Activated T-cell treated with anti-CD3 and anti-CD28 coated beads, Interleukin-2, amount 50 U/mL, for 24 hours (primary cell): ENCODE measurements around the gene SCAF8.
"Not testable (repeated sequence)": the region's sequence is repeated elsewhere in the genome, so short reads cannot be mapped to it uniquely, and the experiment has no call there.

Experiments
- DNase-seq: peaks from one replicate; pipeline ENCODE4 v3.0.0-alpha.2; 2020
- H3K27ac Mint-ChIP-seq: 2 replicates; pipeline ENCODE4 v1.8.0; 2020; ENCODE audit warnings: mild to moderate bottlenecking, mixed read lengths
- H3K27me3 Mint-ChIP-seq: 2 replicates; pipeline ENCODE4 v1.8.0; 2020; ENCODE audit warnings: mixed read lengths
- H3K36me3 Mint-ChIP-seq: 2 replicates; pipeline ENCODE4 v1.8.0; 2020; ENCODE audit warnings: low read depth, mixed read lengths
- H3K4me1 Mint-ChIP-seq: 2 replicates; pipeline ENCODE4 v1.8.0; 2020; ENCODE audit warnings: low read depth, mixed read lengths
- H3K4me3 Mint-ChIP-seq: 2 replicates; pipeline ENCODE4 v1.8.0; 2020; ENCODE audit warnings: mild to moderate bottlenecking, moderate library complexity, mixed read lengths
- H3K9me3 Mint-ChIP-seq: 2 replicates; pipeline ENCODE4 v1.8.0; 2020; ENCODE audit warnings: mixed read lengths

Gene SCAF8

DNA sequence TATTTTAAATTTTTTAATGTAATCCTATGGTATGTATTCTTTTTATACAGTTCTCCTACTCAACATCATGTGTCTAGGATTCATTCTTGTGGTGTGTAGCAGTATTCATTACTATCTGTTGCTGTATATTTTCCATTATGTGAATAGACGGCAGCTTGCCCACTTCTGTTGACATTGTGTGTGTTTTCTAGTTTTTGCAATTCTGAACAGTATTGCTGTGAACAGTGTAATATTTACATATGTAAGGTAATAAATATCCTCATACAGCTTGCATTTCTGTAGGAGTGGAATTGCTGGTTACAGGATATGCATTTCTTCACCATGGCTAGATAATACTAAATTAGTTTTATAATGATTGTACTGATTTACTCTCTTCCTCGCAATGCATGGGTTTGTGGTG is 51.9 kb downstream of the SCAF8 start:
- peaks cover 78% of the 10 kb centered on the region for H3K36me3 Mint-ChIP-seq
- H3K27me3 Mint-ChIP-seq: no peaks in the 10 kb centered on the region
- DNase-seq: no peak
- peak overlapping the region; percentile 59 for H3K27ac Mint-ChIP-seq
- no peak overlapping the region for H3K4me3 Mint-ChIP-seq
- peaks cover 58% of the 10 kb centered on the region for H3K4me1 Mint-ChIP-seq
- H3K9me3 Mint-ChIP-seq: no peaks in the 10 kb centered on the region

DNA sequence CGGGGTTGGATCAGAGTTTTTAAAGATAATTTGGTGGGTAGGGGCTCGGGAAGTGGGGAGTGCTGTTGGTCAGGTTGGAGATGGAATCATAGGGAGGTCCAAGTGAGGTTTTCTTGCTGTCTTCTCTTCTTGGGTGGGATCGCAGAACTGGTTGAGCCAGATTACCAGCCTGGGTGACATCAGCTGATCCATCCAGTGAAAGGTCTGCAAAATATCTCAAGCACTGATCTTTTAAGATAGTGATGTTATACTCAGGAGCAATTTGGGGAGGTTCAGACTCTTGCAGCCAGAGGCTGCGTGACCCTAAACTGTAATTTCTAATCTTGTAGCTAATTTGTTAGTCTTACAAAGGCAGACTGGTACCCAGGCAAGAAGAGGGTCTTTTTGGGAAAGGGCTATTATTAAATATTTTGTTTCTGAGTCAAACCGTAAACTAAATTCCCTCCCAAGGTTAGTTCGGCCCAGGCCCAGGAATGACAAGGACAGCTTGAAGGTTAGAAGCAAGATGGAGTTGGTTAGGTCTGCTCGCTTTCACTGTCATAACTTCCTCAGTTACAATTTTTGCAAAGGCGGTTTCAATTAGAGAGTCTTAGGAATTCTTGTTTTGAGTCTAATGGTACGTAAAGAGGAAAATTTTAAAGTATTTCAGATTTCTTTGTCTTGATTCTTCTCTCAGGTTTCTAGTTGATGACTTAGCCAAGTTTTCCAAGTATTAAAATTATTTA is 53.1 kb downstream of the SCAF8 start:
- no peaks in the 10 kb centered on the region for H3K27me3 Mint-ChIP-seq
- H3K9me3 Mint-ChIP-seq: no peaks in the 10 kb centered on the region
- no peak for DNase-seq
- H3K4me1 Mint-ChIP-seq: peaks cover 51% of the 10 kb centered on the region
- no peak overlapping the region for H3K4me3 Mint-ChIP-seq
- no peak overlapping the region for H3K27ac Mint-ChIP-seq
- peaks cover 77% of the 10 kb centered on the region for H3K36me3 Mint-ChIP-seq

DNA sequence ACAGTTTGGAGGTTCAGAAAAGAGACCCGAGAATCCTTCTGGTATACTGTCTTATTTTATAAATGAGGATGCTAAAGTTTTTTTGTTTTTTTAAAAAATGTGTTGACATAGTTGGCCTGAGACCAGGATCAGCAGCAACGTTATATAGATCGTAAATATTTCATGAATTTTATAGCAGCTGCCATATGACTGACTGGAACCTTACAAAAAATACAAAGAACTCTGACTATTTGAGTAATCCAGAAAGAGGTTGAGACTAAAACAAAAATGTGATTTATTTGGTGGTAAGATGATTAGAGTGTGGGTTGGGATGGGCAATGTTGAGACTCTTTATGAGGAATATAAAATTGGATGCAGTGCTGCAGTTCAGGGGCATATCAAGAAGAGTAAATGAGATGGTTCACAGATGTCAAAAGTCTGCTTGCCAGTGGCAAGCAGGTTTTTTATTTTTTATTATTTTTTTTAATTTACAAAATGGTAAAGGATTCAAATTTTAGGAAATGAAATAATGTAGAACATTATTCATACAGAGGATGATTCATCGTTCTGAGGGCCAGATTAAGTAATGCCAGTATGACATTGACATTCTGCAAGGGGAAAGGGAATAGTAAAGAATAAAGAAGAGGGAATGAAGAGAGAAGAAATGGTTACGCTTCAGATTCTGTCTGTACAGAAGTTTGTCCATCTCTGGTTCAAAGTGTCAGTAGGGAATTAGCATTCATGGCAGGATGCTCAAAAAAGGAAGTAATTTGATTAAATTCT is 58.5 kb downstream of the SCAF8 start:
- Mint-ChIP-seq H3K36me3 (peaks cover 74% of the 10 kb centered on the region), H3K27ac (peak overlapping the region; percentile 39), H3K4me3 (no peak overlapping the region), H3K27me3 (no peaks in the 10 kb centered on the region), H3K9me3 (no peaks in the 10 kb centered on the region), H3K4me1 (peaks cover 28% of the 10 kb centered on the region)
- no peak for DNase-seq

DNA sequence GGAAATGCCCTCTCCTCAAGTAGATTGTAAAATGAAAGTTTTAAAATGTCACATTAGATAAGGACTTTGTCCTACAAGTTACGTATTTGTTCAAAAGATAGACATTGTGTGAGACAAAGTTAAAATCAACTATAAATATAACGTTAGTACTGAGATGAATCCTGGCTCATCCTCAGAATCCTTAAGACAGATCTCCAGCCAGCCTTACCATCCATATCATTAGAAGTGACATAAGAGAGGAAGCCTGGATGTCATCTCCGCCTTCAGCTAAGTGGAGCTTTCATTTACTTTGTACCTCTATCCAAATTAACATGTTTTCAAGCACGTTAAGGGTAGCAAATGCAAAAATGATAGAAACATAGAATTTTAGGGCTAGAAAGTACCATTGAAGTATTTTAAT is 59.1 kb downstream of the SCAF8 start:
- no peak overlapping the region for H3K4me3 Mint-ChIP-seq

DNA sequence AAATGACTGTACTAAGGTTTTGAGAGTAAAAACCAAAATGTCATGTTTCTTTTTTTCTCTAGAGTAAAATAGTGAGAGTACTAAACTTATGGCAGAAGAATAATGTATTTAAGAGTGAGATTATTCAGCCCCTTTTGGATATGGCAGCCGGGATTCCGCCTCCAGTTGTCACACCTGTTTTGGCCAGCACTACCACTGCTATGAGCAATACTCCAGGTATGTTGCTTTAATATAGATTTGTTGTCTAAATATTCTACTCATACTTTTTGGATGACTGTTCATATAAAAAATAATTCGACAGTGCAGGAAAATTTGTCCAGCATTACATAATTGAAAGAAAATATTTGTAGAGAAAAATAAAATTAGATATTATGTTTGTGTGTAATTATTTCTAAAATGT is 59.5 kb downstream of the SCAF8 start:
- Mint-ChIP-seq H3K36me3 (peaks cover 72% of the 10 kb centered on the region), H3K9me3 (no peaks in the 10 kb centered on the region), H3K4me3 (no peak overlapping the region), H3K27me3 (no peaks in the 10 kb centered on the region), H3K27ac (peak overlapping the region; percentile 41), H3K4me1 (peaks cover 23% of the 10 kb centered on the region)
- no peak for DNase-seq

More for the DNA sequence above, 59.1 kb downstream of the SCAF8 start:
- Mint-ChIP-seq H3K4me1 (peaks cover 24% of the 10 kb centered on the region), H3K36me3 (peaks cover 72% of the 10 kb centered on the region), H3K9me3 (no peaks in the 10 kb centered on the region), H3K27me3 (no peaks in the 10 kb centered on the region), H3K27ac (peak overlapping the region; percentile 41)
- DNase-seq: no peak

DNA sequence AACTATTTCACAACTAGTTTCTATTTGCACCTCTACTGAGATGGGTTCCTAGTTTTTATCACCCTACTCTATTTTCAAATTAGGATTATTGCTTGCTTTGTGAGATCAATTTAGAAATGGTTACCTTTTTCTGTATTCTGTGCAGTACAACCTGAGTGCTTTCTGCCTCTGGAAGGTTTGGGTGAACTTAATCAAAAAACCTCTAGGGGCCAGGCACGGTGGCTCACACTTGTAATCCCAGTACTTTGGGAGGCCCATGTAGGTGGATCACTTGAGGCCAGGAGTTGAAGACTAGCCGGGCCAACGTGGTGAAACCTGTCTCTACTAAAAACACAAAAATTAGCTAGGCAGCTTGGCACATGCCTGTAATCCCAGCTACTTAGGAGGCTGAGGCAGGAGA is 63.3 kb downstream of the SCAF8 start:
- peaks cover 71% of the 10 kb centered on the region for H3K36me3 Mint-ChIP-seq
- H3K9me3 Mint-ChIP-seq: no peaks in the 10 kb centered on the region
- no peak for DNase-seq
- peaks cover 34% of the 10 kb centered on the region for H3K4me1 Mint-ChIP-seq
- H3K27me3 Mint-ChIP-seq: no peaks in the 10 kb centered on the region
- H3K27ac Mint-ChIP-seq: peak overlapping the region; percentile 66
- H3K4me3 Mint-ChIP-seq: no peak overlapping the region

DNA sequence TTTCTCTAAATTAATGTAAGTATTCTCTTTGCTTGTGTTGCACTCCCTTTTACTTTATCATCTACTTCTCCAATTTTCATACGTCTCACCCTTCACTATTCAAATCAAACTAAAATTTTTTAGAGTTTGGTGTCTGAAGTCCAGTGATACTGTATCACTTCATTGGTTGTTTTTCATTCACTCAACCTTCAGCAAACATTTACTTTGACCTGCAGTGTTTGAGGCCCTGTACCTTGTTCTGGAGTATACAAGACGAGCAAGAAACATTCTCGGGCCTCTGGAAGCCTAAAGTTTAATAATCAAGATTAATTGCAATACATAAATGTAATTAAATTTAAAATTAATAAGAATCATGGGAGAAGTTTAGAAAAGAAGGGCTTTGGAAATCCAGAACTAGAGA is 64.6 kb downstream of the SCAF8 start:
- Mint-ChIP-seq H3K27ac (no peak overlapping the region), H3K4me1 (peaks cover 24% of the 10 kb centered on the region), H3K36me3 (peaks cover 67% of the 10 kb centered on the region), H3K9me3 (no peaks in the 10 kb centered on the region), H3K27me3 (no peaks in the 10 kb centered on the region), H3K4me3 (no peak overlapping the region)
- no peak for DNase-seq

DNA sequence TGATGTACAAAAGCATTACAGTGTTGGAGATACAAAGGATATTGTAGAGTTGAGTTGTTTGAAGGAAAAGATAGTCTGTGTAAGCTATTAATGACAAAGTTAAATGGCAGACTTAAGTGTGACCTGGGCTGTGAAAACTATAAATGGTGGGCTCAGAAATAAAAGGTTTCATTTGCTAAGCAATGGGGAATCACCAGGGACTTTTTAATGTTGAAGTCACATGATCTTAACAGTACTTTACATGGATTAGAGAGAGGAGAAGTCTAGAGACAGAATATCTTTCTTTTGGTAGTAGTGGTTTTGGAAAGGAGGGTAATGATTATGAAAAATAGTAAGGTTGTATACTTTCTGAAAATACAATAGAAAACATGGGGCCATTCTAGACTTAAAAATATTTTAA is 67.1 kb downstream of the SCAF8 start:
- Mint-ChIP-seq H3K4me3 (no peak overlapping the region), H3K36me3 (peaks cover 74% of the 10 kb centered on the region), H3K27ac (peak overlapping the region; percentile 76)

DNA sequence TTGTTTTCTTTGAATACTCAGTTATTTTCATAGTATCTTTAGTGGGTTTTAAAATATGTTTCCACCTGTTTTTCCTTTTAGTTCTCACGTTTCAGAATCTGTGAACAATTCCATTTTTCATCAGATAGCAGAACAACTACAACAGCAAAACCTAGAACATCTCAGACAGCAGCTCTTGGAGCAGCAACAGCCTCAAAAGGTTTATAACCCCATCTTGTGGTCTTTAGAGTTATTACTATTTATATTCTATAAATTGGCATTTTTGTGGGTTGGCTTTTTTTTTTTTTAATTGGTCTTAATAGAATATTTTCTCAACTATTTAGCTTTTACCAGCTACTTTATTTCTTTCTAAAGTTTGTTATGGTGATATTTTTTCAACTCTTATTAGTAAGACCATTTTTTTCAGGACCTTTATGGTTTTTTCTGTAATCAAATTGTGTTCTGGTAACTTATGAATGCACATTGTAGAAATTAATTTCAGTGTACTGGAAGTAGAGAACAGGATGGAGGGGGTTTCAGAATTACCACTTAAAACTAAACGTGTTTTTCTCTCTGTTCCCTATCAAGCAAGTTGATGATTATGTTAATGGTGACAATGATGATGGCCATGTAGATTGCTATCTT is 72.2 kb downstream of the SCAF8 start:
- DNase-seq: no peak
- Mint-ChIP-seq H3K27me3 (no peaks in the 10 kb centered on the region), H3K36me3 (peaks cover 83% of the 10 kb centered on the region), H3K27ac (no peak overlapping the region), H3K4me1 (peaks cover 10% of the 10 kb centered on the region), H3K4me3 (no peak overlapping the region), H3K9me3 (no peaks in the 10 kb centered on the region)

More for the DNA sequence above, 67.1 kb downstream of the SCAF8 start:
- peaks cover 26% of the 10 kb centered on the region for H3K4me1 Mint-ChIP-seq
- no peaks in the 10 kb centered on the region for H3K9me3 Mint-ChIP-seq
- DNase-seq: no peak
- H3K27me3 Mint-ChIP-seq: no peaks in the 10 kb centered on the region

DNA sequence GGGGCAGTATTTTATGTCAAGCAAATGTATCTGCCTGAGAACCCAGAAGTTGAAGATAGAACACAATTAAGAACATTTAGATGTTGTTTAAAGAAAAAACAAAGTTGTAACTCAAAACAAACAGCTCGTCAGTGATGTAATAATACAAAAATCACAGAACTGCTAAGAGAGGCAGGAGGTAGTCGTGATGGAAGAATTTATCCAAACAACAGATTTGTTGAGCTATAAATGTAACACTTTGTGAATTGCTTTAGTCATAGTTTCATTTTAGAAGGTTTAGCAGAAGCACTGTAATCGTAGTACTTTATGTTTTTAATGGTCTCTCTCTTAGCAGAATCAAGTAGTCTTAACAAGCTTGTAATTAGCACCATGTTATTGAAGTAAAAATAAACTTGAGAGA is 73.6 kb downstream of the SCAF8 start:
- Mint-ChIP-seq H3K27ac (no peak overlapping the region), H3K4me3 (no peak overlapping the region), H3K36me3 (peaks cover 87% of the 10 kb centered on the region), H3K27me3 (no peaks in the 10 kb centered on the region), H3K9me3 (no peaks in the 10 kb centered on the region), H3K4me1 (peaks cover 5% of the 10 kb centered on the region)
- no peak for DNase-seq

DNA sequence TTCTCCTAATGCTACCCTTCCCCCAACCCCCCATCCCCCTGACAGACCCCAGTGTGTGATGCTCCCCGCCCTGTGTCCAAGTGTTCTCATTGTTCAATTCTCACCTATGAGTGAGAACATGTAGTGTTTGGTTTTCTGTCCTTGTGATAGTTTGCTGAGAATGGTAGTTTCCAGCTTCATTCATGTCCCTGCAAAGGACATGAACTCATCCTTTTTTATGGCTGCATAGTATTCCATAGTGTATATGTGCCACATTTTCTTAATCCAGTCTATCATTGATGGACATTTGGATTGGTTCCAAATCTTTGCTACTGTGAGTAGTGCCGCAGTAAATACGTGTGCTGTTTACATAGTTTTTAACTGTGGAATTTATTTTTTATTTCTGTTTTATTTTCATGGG is 78.4 kb downstream of the SCAF8 start:
- peaks cover 93% of the 10 kb centered on the region for H3K36me3 Mint-ChIP-seq
- H3K9me3 Mint-ChIP-seq, H3K27me3 Mint-ChIP-seq, H3K4me3 Mint-ChIP-seq, DNase-seq, H3K27ac Mint-ChIP-seq, H3K4me1 Mint-ChIP-seq: not testable (repeated sequence)

DNA sequence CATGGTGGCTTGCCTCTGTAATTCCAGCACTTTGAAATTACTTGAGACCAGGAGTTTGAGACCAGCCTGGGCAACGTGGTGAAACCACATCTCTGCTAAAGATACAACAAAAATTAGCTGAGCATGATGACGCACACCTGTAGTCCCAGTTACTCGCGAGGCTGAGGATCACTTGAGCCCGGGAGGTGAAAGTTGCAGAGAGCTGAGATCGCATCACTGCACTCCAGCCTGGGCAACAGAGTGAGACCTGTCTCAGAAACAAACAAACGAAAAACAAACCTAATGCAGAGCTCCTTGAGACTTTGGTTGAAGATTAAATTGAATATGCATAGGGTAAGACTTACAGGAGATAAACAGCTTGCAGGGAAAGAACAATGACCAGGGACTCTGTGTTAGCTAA is 80.8 kb downstream of the SCAF8 start:
- Mint-ChIP-seq H3K27ac (peak overlapping the region; percentile 53), H3K4me3 (no peak overlapping the region), H3K4me1 (peaks cover 4% of the 10 kb centered on the region), H3K27me3 (no peaks in the 10 kb centered on the region), H3K9me3 (no peaks in the 10 kb centered on the region), H3K36me3 (peaks cover 92% of the 10 kb centered on the region)
- DNase-seq: no peak

DNA sequence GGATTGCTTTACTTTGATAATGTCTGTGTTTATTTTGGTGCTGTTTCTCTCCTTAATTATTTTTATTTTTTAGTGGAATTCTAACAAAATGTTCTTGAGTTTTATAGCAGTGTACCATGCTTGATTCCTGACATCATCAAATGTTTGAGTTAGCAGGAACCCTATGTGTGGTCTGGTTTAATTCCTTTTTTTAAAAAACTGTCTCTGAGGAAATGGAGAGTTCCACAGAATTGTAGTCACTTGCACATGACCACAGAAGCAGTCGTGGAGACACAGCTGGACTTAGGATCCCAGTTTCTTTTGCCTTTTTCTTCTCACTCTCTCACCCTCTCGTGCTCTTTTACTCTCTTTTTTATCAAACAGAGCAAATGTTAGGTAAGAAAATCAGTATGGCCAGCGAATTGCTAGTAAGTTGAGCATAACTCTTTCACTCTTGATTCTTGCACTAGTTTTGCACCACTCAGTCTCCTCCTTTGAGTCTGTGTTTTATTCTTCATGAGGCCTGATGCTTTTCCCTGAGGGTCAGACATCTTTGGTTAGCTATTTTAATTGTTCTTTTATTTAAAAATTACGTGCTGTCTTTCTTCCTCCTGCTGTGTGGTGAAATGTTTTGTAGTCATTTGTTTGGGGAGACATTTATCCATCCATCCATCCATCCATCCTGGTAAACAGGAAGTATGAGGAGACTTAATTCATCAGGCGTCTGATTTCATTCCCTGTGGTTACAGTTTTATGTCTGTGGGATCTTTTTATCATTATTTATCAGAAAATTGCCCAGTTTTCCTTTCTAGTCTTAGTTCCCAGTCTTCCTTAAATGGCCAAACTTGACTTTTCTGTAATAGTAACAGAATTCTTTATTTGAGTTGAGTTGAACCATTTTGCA is 83.0 kb downstream of the SCAF8 start:
- Mint-ChIP-seq H3K4me1 (peaks cover 6% of the 10 kb centered on the region), H3K4me3 (no peak overlapping the region), H3K9me3 (no peaks in the 10 kb centered on the region), H3K36me3 (peaks cover 92% of the 10 kb centered on the region), H3K27ac (peak overlapping the region; percentile 53), H3K27me3 (no peaks in the 10 kb centered on the region)
- no peak for DNase-seq

DNA sequence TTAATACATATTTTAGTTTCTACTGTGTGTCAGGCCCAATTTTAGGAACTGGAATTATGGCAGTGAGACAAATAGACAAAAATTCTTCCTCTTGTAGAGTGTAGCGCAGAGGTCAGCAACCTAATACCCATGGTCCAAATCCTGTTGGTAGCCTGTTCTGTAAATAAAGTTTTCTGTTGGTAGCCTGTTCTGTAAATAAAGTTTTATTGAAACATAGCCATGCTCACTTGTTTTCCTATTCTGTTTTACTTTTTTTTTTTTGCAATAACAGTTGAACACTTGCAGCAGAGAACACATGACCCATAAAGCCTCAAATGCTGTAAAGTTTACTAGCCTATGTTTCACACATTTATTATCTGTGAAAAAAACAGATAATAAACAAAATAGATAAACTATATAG is 87.9 kb downstream of the SCAF8 start:
- DNase-seq: no peak
- Mint-ChIP-seq H3K9me3 (no peaks in the 10 kb centered on the region), H3K36me3 (peaks cover 85% of the 10 kb centered on the region), H3K4me3 (no peak overlapping the region), H3K4me1 (peaks cover 15% of the 10 kb centered on the region), H3K27ac (peak overlapping the region; percentile 2), H3K27me3 (no peaks in the 10 kb centered on the region)
